ENCODE measurements around the gene HAPLN2.

GRCh38 chr1:156644146-156644545, 24.9 kb downstream of the HAPLN2 start:
- TF ChIP-seq CTCF (IDR thresholded peaks at IDR 0.05) (no peak), EP300 (IDR thresholded peaks at IDR 0.05; ENCODE audit: low read depth) (no peak), POLR2A (IDR thresholded peaks at IDR 0.05) (no peak), POLR2AphosphoS5 (IDR thresholded peaks at IDR 0.05) (no peak)

Data from transverse colon (tissue), 4 donors.